ENCODE results near the gene ANKRD34A. TPM values are rescaled to one million over a fixed set of nuclear protein-coding genes. Genes with fewer than 3 reads are reported as not detected.
A peak's percentile ranks its signal among the peaks of the same experiment; 100 is the strongest.

ANKRD34A gene
- polyA plus RNA-seq, 3 donors, result 0.31 TPM; not detected in 2

DNA sequence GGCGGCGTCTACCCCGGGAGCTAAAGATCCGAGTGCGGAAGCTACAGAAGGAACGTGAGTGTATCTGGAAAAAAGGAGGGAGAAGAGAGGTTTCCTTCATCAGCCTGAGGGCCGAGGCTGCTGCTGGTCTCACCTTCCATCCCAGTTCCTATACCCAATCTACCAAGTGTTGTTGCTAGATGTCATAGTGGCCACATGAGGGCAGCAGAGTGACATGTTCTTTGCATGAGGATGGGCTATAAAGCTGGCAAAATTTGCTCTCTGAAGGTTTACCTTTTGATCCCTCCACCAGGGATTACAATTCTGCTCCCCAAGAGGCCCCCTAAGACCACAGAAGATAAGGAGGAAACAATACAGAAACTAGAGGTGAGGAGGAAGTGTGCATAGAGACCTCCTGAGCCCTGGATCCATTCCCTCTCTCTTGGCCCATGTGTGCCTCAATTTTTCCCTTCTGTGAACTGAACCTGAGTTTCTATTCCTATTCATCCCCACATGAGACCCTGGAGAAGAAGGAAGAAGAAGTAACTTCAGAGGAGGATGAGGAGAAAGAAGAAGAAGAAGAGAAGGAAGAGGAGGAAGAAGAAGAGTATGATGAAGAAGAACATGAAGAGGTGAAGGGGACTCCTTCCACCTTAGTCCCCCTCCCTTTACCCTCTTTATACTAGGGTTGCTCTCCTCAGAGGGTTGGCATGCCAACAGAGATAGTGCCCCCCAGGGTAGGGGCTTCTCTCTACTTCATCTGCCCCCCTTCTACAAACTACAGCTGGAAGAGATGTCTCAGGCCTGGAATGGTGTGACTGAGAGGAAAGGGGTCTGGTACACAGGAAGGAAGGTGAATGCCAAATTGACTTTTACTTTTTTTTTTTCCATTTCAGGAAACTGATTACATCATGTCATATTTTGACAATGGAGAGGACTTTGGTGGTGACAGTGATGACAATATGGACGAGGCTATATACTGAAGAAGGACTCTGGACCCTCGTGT, 13.4 kb upstream of the ANKRD34A start:
- TF ChIP-seq, protein P1, sequence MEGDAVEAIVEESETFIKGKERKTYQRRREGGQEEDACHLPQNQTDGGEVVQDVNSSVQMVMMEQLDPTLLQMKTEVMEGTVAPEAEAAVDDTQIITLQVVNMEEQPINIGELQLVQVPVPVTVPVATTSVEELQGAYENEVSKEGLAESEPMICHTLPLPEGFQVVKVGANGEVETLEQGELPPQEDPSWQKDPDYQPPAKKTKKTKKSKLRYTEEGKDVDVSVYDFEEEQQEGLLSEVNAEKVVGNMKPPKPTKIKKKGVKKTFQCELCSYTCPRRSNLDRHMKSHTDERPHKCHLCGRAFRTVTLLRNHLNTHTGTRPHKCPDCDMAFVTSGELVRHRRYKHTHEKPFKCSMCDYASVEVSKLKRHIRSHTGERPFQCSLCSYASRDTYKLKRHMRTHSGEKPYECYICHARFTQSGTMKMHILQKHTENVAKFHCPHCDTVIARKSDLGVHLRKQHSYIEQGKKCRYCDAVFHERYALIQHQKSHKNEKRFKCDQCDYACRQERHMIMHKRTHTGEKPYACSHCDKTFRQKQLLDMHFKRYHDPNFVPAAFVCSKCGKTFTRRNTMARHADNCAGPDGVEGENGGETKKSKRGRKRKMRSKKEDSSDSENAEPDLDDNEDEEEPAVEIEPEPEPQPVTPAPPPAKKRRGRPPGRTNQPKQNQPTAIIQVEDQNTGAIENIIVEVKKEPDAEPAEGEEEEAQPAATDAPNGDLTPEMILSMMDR (IDR thresholded peaks at IDR 0.05), result peak; percentile 85
- no CpG with 5 or more reads among the region's 9 CpGs for WGBS (ENCODE audit: insufficient coverage)
- Histone ChIP-seq H4K20me1 (ENCODE audit: insufficient read depth, low read length) (no peaks in the 10 kb centered on the region), H3K27me3 (ENCODE audit: control insufficient read depth in 2 of 2, insufficient read depth in 2 of 2, low read length in 2 of 2) (no peaks in the 10 kb centered on the region), H3K79me2 (ENCODE audit: insufficient read depth, low read length) (peaks cover 17% of the 10 kb centered on the region), H3K36me3 (replicated peaks in 1 of 2; ENCODE audit: control insufficient read depth in 1 of 2, insufficient read depth in 2 of 2, low read length in 2 of 2) (peaks cover 0 to 6% of the 10 kb centered on the region in 2 donors), H3K4me1 (ENCODE audit: control insufficient read depth in 1 of 2, insufficient read depth in 2 of 2, low read length in 2 of 2) (peaks cover 42 to 58% of the 10 kb centered on the region in 2 donors), H3K9me3 (replicated peaks in 1 of 2; ENCODE audit: control insufficient read depth in 1 of 2, insufficient read depth in 1 of 2, low read length in 2 of 2) (no peaks in the 10 kb centered on the region), H3K27ac (ENCODE audit: low read depth in 1 of 2, low read length in 2 of 2) (peak overlapping the region; percentile 31 to 99), H3K4me2 (replicated peaks; ENCODE audit: extremely low read depth, low read length, poor library complexity, severe bottlenecking) (peak overlapping the region; percentile 84), H2AFZ (ENCODE audit: insufficient read depth, low read depth, low read length, poor library complexity, severe bottlenecking) (peak overlapping the region; percentile 55), H3K9ac (ENCODE audit: insufficient read depth, low read length, poor library complexity, severe bottlenecking) (peak overlapping the region; percentile 74), H3K4me3 (replicated peaks in 1 of 3; ENCODE audit: low read depth in 2 of 3, low read length in 3 of 3) (peak overlapping the region; percentile 26 to 74 (median 29))
- DNase-seq, result peak; percentile 71 to 82 (median 78)
- Mint-ChIP-seq H3K4me1 (peaks cover 17% of the 10 kb centered on the region), H3K27ac (no peak overlapping the region), H3K36me3 (peaks cover 7 to 19% of the 10 kb centered on the region in 2 donors), H3K27me3 (ENCODE audit: low read depth in 3 of 3) (peaks cover 0 to 2% (median 0%) of the 10 kb centered on the region in 3 donors), H3K9me3 (no peaks in the 10 kb centered on the region), H3K4me3 (peak overlapping the region; percentile 21 to 56)
- intact Hi-C loops (cut with micrococcal nuclease), result loop anchor here (1.0 to 5.0 kb wide), 4 partner anchors 10 to 60 kb away; partner anchors contain the start of gene PEX11B (in 1 of the 2)

DNA sequence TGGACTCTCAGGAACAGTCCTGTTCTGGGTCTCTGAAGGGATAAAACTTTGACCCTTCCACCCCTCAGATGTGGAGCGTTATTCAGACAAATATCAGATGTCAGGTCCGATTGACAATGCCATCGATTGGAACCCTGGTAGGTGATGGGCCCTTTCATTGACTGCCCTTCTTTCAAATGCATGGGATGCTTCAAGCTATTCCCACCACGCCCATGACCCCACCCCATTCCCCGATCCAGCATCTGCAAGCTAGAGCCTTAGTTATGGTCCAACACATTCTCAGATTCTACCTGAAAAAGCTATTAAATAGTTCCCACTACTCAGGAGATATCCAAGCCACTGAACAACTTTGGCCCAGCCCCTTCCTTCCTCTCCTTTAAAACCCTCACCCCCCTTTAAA, 12.6 kb upstream of the ANKRD34A start:
- Mint-ChIP-seq H3K4me3 (no peak overlapping the region), H3K9me3 (no peaks in the 10 kb centered on the region), H3K4me1 (peaks cover 13% of the 10 kb centered on the region), H3K27ac (no peak overlapping the region), H3K36me3 (peaks cover 7 to 19% of the 10 kb centered on the region in 2 donors), H3K27me3 (ENCODE audit: low read depth in 3 of 3) (peaks cover 0 to 2% (median 0%) of the 10 kb centered on the region in 3 donors)
- Histone ChIP-seq H3K27ac (ENCODE audit: low read depth in 1 of 2, low read length in 2 of 2) (no peak overlapping the region), H4K20me1 (ENCODE audit: insufficient read depth, low read length) (no peaks in the 10 kb centered on the region), H3K4me1 (ENCODE audit: control insufficient read depth in 1 of 2, insufficient read depth in 2 of 2, low read length in 2 of 2) (peaks cover 36 to 50% of the 10 kb centered on the region in 2 donors), H3K79me2 (ENCODE audit: insufficient read depth, low read length) (peaks cover 15% of the 10 kb centered on the region), H3K27me3 (ENCODE audit: control insufficient read depth in 2 of 2, insufficient read depth in 2 of 2, low read length in 2 of 2) (no peaks in the 10 kb centered on the region), H2AFZ (ENCODE audit: insufficient read depth, low read depth, low read length, poor library complexity, severe bottlenecking) (peak overlapping the region; percentile 55), H3K36me3 (replicated peaks in 1 of 2; ENCODE audit: control insufficient read depth in 1 of 2, insufficient read depth in 2 of 2, low read length in 2 of 2) (peaks cover 0 to 6% of the 10 kb centered on the region in 2 donors), H3K4me2 (replicated peaks; ENCODE audit: extremely low read depth, low read length, poor library complexity, severe bottlenecking) (no peak overlapping the region), H3K4me3 (replicated peaks in 1 of 3; ENCODE audit: low read depth in 2 of 3, low read length in 3 of 3) (peak overlapping the region in 1 of 3 experiments; percentile 74), H3K9ac (ENCODE audit: insufficient read depth, low read length, poor library complexity, severe bottlenecking) (no peak overlapping the region), H3K9me3 (replicated peaks in 1 of 2; ENCODE audit: control insufficient read depth in 1 of 2, insufficient read depth in 1 of 2, low read length in 2 of 2) (no peaks in the 10 kb centered on the region)
- no peak for DNase-seq
- WGBS (ENCODE audit: insufficient coverage), result 92% methylated on average over 5 of the region's 5 CpGs
- intact Hi-C loops (cut with micrococcal nuclease), result loop anchor here in 1 of 2 donors (2.0 to 5.0 kb wide), 2 partner anchors 36 to 60 kb away; partner anchors contain the start of gene PEX11B
- TF ChIP-seq, protein P1 (IDR thresholded peaks at IDR 0.05), result no peak

All from CD14-positive monocyte (primary cell).